T-helper 1 cell treated with Interleukin-12 subunit alpha and Interleukin-12 subunit beta and Interleukin-4 antibody, amounts not matched to agents 30 ng/mL and 1 ng/mL, for 36 hours (primary cell): ENCODE results near the gene CELSR2. TPM values are rescaled to one million over a fixed set of nuclear protein-coding genes. Genes with fewer than 3 reads are reported as not detected.

Experiments used
- intact Hi-C: fragments of 100-400 bp; cut with micrococcal nuclease; formaldehyde crosslinking; loops from one replicate; pipeline ENCODE4 v1.15.1; 2024
- total RNA-seq: library from RNA; stranded (reverse); gene quantifications from 2 replicates; pipeline ENCODE4 v1.2.3, GENCODE V29; 2022

The CELSR2 gene
- total RNA-seq, 1 donor from 2014 or later: 4.2 TPM

GRCh38 chr1:109274533-109275476, 25.5 kb downstream of the CELSR2 start:
- intact Hi-C loops: no loop called here

- intact Hi-C loops: no loop called here
Observed at GRCh38 chr1:109275706-109276345, 26.5 kb downstream of the CELSR2 start.

- intact Hi-C loops: loop anchor here (1.0 kb wide), 2 partner anchors 122 to 255 kb away; no protein-coding TSS in a partner anchor
Observed at GRCh38 chr1:109277434-109278204, 28.3 kb downstream of the CELSR2 start.

GRCh38 chr1:109279615-109280278, 30.4 kb downstream of the CELSR2 start:
- intact Hi-C loops: loop anchor here (10.0 kb wide), 1 partner anchor 365 kb away; no protein-coding TSS in a partner anchor

GRCh38 chr1:109280862-109281261, 31.5 kb downstream of the CELSR2 start:
- intact Hi-C loops: loop anchor here (10.0 kb wide), 1 partner anchor 364 kb away; no protein-coding TSS in a partner anchor

- intact Hi-C loops: loop anchor here (2.0 to 10.0 kb wide), 3 partner anchors 19 to 753 kb away; partner anchors contain the start of gene STRIP1
Observed at GRCh38 chr1:109281680-109282496, 32.5 kb downstream of the CELSR2 start.

GRCh38 chr1:109282497-109282951, 33.2 kb downstream of the CELSR2 start:
- intact Hi-C loops: loop anchor here (2.0 to 10.0 kb wide), 3 partner anchors 20 to 752 kb away; partner anchors contain the start of gene STRIP1

GRCh38 chr1:109282952-109283747, 33.8 kb downstream of the CELSR2 start, which contains the start of gene PSRC1:
PSRC1 (minus strand) TSS chr1:109283145.
- intact Hi-C loops: loop anchor here (1.0 to 10.0 kb wide), 13 partner anchors 20 to 1055 kb away; partner anchors contain the start of genes ATXN7L2, CELSR2, CYB561D1 and GNAI3

- intact Hi-C loops: loop anchor here (1.0 to 10.0 kb wide), 13 partner anchors 21 to 1054 kb away; partner anchors contain the start of genes ATXN7L2, CELSR2, CYB561D1 and GNAI3
Observed at GRCh38 chr1:109283748-109284600, 34.6 kb downstream of the CELSR2 start.

GRCh38 chr1:109286762-109287161, 37.4 kb downstream of the CELSR2 start:
- intact Hi-C loops: loop anchor here (10.0 kb wide), 1 partner anchor 358 kb away; no protein-coding TSS in a partner anchor

GRCh38 chr1:109290137-109290536, 40.8 kb downstream of the CELSR2 start:
- intact Hi-C loops: no loop called here

- intact Hi-C loops: no loop called here
Observed at GRCh38 chr1:109290998-109291397, 41.7 kb downstream of the CELSR2 start.

GRCh38 chr1:109292364-109292763, 43.0 kb downstream of the CELSR2 start:
- intact Hi-C loops: no loop called here

GRCh38 chr1:109293026-109293425, 43.7 kb downstream of the CELSR2 start:
- intact Hi-C loops: no loop called here

GRCh38 chr1:109294481-109294880, 45.1 kb downstream of the CELSR2 start:
- intact Hi-C loops: no loop called here

- intact Hi-C loops: no loop called here
Observed at GRCh38 chr1:109295712-109296415, 46.5 kb downstream of the CELSR2 start.

GRCh38 chr1:109296782-109297181, 47.4 kb downstream of the CELSR2 start:
- intact Hi-C loops: no loop called here
